ENCODE data around the gene RPL19. TPM values are rescaled to one million over a fixed set of nuclear protein-coding genes. Genes with fewer than 3 reads are reported as not detected.

RPL19 gene
- polyA plus RNA-seq, 1 donor (not counting 4 experiments of a cell fraction or from before 2014, with no cell fraction given): 1,957 TPM

GRCh38 chr17:39252788-39253460, 52.8 kb downstream of the RPL19 start:
- H4K20me1 ChIP-seq (ENCODE audit: control insufficient read depth, extremely low read depth, insufficient read depth, low read length): no peaks in the 10 kb centered on the region
- no peaks in the 10 kb centered on the region for H3K79me2 ChIP-seq (ENCODE audit: control insufficient read depth, insufficient read depth, low read length)
- TF ChIP-seq EZH2 (IDR thresholded peaks at IDR 0.05; ENCODE audit: low read length) (no peak), CTCF (optimal IDR thresholded peaks at IDR 0.05 in 1 of 3, IDR thresholded peaks at IDR 0.05 in 1 of 3, conservative IDR thresholded peaks at IDR 0.05 in 1 of 3; ENCODE audit: extremely low read depth in 1 of 3, insufficient read depth in 2 of 3, low read length in 3 of 3) (no peak)
- no peaks in the 10 kb centered on the region for H3K27me3 ChIP-seq (ENCODE audit: control insufficient read depth, extremely low read depth, insufficient read depth, low read length)
- no peak overlapping the region for H3K4me2 ChIP-seq (ENCODE audit: control insufficient read depth, extremely low read depth, insufficient read depth, low read depth, low read length)
- no peaks in the 10 kb centered on the region for H3K4me1 ChIP-seq (ENCODE audit: control insufficient read depth, extremely low read depth, insufficient read depth, low read length)
- H3K4me3 ChIP-seq (ENCODE audit: control insufficient read depth in 2 of 3, extremely low read depth in 1 of 3, insufficient read depth in 2 of 3, low read depth in 1 of 3, low read length in 3 of 3): no peak overlapping the region
- FAIRE-seq (no peak), DNase-seq (ENCODE audit: low read depth, low spot score) (no peak)
- H3K9ac ChIP-seq (ENCODE audit: control insufficient read depth, extremely low read depth, insufficient read depth, low read length): no peak overlapping the region
- no peaks in the 10 kb centered on the region for H3K9me3 ChIP-seq (ENCODE audit: control insufficient read depth, low read depth, low read length)
- H2AFZ ChIP-seq (ENCODE audit: control insufficient read depth, low read length): no peak overlapping the region
- dilution Hi-C loops (cut with MboI; ENCODE audit: extremely low pct_ligation_motif_present, low sequenced_read_pairs): no loop called here
- H3K9me1 ChIP-seq (ENCODE audit: control insufficient read depth, extremely low read depth, insufficient read depth, low read length): no peaks in the 10 kb centered on the region
- H3K36me3 ChIP-seq (ENCODE audit: control insufficient read depth in 2 of 2, extremely low read depth in 1 of 2, insufficient read depth in 2 of 2, low read length in 2 of 2): peaks cover 0 to 2% of the 10 kb centered on the region in 2 experiments
- no peak overlapping the region for H3K27ac ChIP-seq (ENCODE audit: control insufficient read depth, insufficient read depth, low read length)

Other genes with a start within 250 kb of the RPL19 start
- gene FBXO47, start 232.9 kb upstream of the RPL19 start, polyA plus RNA-seq: 0.03 TPM in 1 of 3 replicates, not detected in the others
- gene PLXDC1, start 48.6 kb upstream of the RPL19 start, polyA plus RNA-seq: 0.06 to 0.35 TPM (median 0.33 TPM) in 3 replicates
- not detected in 3 replicates for gene ARL5C, start 34.1 kb upstream of the RPL19 start, polyA plus RNA-seq
- 3.7 to 7.0 TPM (median 4.0 TPM) in 3 replicates for gene CACNB1, start 2.6 kb upstream of the RPL19 start, polyA plus RNA-seq
- not detected in 3 replicates for gene STAC2, start 25.7 kb downstream of the RPL19 start, polyA plus RNA-seq
- gene FBXL20, start 201.3 kb downstream of the RPL19 start, polyA plus RNA-seq: 3.5 to 5.8 TPM (median 4.9 TPM) in 3 replicates

Data from keratinocyte (primary cell).